GM21367 (cell line): ENCODE data around the gene FOXP1.

Source experiments
- ATAC-seq: cut with Tn5 transposase; IDR thresholded peaks from one replicate; pipeline ENCODE4 v1.9.1; 2021; ENCODE audit not compliant: unreplicated experiment

FOXP1 gene

DNA sequence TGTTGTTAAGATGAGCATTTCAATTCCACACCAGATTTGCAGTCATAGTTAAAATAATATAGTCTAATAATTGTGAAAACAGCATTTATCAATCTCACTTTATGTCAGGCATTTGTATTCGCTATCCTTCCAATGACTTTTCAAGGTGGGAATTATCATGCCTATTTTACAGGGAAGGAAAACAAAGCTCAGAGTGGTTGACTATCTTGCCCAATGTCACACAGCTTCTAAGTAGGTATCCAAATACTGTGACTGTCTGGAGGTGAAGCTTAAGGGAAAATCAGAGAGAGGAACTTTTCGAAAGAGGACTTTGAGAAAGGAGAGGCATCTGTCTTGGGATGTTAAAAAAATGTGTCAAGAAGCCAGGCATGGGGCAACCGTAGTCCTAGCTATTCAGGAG is 443.1 kb downstream of the FOXP1 start:
- ATAC-seq, result no peak

DNA sequence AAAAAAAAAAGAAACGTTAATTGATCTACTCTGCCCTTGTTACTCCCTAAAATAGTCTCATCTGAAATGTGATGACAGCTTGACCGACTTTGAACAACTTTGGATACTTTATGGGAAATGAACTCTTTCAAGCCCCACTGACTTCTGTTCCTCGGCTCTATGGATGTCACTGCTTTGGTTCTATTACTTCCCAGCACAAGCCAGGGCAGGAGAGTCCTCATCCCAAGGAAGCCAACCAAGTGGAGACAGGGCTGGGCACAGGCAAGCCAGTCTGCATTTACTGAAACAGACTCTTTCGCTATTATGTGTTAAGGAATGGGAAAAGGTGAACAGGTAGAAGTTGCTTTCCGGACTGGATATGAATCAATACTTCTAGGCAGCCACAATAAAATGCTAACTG is 444.0 kb downstream of the FOXP1 start:
- no peak for ATAC-seq

DNA sequence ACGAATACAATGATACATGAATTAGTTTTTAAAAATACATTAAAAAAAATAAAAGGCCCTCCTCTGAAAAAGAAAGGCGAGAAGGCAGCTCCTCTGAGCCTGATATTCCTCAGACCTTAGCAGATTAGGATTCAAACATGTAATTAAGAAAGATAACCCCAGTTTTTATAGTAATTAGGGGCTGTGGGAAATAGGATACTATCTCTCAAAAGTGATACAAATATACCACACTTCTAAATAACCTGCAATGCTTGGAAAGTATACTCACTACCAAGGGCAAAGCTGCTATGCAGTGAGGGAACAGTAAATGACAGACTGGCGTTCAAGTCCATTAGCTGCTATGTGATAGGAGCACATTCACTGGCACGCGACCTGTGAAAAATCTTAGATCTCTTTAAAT is 445.1 kb downstream of the FOXP1 start:
- no peak for ATAC-seq

DNA sequence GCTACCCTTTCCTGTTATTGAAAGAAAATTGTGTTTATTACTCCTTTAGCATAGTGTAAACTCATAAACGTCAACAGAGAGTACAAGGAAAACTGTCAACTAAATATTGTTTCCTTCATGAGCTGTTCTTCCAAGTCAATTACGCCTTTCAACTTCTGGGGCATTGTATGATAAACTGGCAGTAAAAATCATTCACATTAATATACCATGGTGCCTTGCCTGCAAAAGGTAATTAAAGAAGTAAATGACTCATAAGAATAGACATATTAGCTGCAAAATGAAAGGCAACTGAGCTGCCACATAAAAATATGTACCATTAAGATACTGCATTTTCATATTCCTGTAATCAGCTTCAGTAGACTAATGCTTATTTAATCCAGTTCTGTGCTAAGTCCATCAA is 447.3 kb downstream of the FOXP1 start:
- no peak for ATAC-seq

DNA sequence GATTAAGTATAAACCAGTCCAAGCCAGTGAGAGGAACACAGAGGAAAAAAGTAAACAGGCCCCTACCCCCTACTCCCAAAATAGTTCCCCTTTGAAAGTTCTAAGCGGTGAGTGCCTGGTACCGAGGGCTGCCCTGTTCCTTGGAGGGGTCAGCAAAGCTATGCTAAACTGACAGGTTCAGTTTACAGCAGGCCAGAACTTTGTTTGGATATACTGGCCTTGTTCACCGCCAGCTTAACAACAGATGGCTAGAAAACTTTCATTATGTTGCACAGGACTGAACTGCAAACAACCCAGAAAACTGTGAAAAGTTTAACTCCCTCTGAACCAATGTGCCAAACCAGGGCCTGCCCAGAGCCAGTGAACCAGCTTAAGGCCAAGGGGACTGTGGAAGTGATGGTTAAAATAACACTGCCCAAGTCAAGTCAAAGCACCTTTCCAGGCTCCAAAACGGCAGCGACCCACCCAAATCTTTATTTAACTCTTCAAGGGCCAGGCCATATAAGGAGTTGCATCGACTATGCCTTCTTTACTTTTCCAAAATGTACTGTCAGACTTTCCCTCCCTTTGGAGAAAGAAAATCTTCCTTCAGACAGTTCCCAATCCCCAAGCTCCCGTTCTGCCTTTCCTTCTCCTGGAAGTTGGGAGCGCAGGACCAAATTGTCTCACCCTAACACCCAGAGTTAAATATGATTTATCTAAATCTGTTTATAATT is 448.0 kb downstream of the FOXP1 start:
- ATAC-seq, result no peak

DNA sequence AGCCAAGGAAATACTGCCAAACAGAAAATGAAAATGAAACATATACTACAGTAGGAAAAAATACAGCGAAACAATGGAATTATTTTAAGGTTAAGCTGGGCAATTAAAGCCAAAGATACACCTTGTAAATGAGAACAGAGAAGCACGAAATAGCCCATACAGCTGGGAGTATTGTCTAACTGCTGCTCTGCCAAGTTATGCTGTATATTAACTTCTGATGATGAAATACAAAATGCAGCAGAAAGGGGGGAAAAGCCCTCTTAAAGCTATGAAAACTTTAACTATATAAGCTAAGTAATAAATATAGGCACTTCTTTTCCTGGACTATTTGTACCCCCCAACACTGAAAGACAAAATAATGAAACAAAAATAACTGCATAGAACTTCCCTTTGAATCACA is 449.0 kb downstream of the FOXP1 start:
- ATAC-seq, result no peak

DNA sequence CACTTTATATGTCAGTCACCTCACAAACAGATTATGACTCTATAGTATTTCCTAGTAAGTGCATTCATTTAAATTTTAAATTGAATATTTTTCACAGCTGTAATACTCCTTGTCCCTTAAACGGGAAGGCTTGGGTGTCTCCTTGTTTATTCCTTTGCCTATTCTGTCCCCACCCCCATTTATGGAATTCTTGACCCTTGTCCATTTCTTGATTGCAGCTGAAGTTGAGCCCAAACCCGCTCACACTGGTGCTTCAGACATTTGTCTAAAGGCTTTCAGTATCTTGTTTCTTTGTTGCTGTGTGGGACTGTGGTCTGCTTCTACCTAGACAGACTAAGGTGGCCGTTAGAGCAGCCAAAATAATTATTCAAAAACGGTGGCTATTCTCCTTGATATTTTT is 449.7 kb downstream of the FOXP1 start:
- no peak for ATAC-seq

DNA sequence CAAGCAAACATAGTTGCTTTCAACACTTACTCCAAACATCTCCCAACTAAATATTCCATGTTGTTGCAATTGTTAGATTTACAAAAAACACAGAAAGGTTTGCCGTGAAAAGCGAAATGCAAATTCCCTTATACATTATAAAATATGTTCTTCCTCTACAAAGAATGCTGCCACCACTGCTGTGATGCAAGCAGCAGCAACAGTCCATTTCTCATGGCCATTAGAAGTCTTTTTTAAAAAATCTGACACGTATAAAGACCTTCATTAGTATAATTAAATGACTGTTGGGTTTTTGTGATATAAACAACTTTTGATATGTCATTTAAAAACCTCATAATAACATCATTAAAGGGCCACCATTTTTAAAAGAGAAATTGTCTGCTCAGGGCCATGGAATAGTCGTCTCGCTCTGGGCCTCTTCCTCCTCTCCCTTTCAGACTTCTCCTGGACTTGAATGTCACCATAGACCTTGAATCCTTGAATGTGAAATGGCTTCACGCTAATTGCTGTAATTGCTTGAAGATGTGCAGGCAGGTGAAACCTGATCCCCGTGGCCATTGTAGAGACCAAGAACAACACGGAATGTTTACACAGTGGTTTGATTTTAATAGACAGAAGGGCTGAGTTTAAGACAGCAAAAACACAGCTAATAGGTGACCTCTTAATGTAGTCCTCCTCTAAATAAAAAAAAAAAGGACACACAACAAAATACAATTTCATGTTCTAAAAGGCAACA is 450.4 kb downstream of the FOXP1 start:
- no peak for ATAC-seq

DNA sequence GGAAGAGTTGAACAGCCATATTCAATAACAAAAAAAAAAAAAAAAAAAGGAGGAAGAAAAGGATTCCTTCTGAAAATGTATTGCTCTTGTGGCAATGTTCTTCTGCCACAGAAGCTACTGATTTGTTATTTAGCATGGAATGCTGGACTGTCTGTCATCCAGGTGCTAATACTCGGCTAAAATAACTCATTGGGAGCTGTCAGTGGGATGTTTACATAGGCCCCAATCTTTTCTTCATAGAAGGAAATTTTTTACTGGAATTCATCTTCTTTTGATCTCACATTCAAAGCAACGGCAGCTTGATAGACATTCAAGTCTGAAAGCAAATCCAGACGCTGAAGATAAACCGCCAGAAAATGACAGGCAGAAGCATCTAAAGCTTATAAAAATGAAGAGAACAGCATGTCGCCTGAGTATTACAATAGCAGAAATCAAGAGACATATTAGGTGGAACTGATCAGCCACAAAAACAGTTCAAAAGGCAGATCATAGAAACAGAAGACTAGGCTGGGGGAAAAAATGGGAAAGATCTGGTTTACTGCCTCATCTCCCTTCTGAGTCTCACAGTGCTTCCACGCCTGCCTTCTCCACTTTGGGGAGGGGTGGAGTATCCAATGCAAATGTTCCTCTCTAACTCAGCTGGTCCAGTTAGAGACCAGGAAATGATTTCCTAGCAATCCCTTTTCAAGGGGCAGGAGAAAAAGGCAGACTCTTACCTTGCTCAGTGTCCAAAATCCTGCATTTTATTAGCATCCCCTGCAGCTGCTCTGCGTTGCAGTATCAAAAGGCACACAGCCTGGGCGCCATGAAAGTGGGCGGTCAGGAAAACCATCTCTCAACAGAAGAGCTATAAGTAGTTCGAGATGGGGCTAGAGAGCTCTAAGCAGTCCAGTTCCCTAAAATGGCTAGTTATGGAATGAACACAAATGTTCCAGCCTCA is 451.9 kb downstream of the FOXP1 start:
- no peak for ATAC-seq

DNA sequence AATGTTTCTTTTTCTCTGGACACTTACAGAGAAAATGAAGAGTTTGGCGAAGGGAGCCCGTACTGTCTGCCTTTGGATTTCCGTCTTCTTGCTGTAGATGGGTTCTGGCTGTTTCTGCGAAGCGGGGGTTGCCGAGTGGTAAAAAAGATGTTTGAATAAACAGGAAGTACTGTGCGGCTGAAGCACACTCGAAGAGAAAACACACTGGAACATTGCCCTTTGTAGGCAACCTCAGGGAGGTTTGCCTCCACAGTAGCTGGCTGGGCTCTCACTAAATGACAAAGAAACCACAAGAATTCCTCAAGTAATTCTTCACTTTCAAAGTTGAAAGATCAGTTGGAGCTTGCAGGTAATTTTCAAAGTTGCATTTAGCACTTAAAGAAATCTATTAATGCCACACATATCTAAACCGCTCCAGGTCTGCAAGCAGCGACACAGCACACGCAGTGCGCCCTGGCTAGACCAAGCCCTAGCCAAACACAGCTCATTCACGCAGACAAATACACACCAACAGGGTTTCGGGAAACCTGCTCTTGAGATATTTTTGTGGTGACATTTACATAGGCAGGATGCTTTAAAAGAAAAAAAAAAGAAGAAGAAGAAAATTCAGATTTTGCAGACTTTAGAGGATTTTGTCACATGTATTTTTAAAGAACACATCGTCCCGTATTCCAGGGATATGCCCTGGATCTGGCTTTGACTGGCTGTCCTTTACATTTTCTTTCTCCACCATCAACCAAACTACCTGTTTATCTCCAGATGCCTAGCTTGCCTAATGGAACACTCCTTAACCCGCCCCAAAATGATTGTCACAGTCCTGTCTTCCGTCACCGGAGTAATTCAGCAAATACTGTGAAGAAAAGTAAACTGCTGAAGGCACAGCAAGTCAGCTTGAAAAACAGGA is 452.8 kb downstream of the FOXP1 start:
- ATAC-seq, result peak; percentile 90

DNA sequence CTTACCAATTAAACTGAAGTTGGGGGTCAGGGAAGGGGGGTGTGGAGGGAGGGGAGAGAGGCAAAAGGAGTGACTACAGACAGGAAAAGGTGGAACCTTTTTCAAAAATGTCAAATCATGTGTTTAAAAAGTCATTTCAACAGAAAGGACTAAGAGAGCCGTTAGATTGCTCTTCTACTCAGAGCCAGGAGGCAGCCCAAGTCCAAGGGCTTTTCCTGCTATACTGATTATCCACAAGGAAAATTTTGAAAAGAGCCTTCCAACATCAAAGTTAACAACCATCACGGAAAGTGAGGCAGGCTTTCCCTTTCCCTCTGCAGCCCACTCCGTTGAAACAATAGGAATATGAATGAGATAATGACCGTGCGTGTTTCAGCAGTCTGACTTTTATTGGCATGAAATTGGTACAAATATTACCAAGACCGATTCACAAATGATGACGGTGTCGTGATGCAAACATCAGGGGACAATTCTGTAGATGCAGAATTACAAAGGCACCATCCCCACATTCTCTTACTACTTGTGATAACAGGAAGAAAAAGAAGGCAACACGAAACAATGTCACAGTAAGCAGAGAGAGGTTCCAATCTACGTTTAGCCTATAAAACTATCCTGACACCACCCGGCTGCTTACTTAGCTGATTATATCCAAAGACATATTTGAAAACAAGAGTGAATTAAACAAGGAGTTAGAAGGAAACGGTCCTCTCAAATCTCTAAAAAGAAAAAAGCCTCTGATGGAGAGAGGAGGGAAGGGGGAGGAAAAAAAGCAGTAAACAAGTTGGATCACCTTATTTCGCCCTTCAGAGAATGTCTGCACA is 453.7 kb downstream of the FOXP1 start:
- ATAC-seq, result no peak

DNA sequence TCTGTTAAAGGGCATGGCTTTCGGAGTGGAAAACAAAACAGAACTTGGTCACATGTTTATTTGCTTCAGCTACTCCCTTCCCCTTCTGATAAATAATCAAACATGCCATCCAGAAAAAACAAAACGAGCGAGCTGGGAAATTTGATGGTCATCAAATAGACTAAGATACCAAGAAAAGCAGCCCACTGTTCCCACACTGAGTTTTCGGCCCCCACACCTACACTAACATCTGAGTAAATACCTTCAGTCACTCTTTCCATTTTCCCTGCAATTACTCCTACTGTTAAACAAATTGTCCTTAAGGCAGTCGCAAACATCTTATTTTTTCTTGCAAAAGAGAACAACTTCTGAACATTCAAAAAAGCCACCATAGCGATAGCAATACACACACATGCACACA is 454.6 kb downstream of the FOXP1 start:
- no peak for ATAC-seq

DNA sequence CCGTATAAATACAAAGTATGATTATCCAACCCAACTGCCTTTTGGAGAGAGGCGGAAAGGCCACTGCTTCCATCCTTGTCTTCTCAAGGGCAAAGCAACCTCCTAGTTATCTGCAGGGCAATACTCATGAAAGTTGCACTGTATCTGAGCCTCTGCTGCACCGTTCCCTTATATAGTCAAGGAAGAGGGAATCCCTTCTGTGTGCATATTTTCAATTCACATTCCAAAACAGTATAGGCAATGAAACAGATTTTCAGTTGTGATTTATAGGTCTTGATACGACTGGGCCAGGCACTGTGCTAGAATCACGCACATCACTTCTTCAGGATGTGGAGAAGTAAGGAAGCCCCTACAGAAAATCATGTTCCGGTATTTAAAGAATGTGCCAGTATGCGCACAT is 455.7 kb downstream of the FOXP1 start:
- no peak for ATAC-seq

DNA sequence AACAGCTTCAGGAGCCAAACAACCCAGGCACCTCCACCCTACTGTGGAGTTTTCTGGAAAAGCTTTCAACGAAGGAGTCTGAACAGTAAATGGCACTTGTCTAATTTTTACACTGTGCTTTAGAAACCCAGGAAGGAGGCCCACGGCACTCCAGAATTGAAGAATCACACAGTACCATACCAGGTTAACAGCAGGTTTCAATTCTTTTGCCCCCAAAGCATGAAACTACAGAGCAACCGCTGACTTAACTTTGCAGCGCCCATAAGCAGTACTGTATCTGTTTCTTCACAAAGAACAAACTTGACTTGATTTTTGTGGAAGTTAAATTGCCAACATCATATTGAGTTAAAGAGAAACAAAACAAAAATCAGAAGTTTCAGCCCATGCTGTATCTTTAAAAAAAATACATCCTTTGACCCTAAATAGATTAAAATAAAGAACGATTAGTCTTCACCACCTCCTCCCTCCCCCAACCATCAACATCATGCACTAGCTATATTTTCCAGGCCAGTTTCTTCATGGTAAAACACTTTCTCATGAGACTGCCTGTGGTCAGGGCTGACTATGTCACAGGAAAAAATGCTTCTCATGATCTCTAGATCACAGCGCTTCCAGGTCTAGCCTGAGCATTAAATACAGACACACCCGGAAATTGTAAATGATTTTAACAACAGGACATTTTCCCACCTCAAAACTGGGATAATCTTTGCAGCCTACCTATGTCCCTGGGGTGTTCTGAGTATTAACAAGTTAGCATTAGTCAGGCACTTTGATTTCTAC is 456.3 kb downstream of the FOXP1 start:
- no peak for ATAC-seq

DNA sequence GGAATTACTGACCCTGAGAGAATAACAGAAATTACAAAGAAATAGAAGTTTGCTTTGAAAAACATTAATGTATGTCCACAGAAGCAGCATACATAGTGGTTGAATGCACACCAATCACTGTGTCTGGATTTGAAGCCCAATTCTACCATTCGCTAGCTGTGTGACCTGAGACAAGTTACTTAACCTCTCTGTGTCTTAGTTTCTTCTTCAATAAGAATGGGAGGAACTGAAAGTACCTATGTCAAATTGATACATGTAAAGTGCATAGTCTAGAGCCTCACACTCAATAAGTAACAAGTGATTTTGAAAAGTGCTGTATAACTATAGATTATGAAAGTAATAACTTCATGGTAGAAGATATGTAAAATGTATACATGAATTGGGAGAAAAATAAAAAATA is 457.8 kb downstream of the FOXP1 start:
- ATAC-seq, result no peak

DNA sequence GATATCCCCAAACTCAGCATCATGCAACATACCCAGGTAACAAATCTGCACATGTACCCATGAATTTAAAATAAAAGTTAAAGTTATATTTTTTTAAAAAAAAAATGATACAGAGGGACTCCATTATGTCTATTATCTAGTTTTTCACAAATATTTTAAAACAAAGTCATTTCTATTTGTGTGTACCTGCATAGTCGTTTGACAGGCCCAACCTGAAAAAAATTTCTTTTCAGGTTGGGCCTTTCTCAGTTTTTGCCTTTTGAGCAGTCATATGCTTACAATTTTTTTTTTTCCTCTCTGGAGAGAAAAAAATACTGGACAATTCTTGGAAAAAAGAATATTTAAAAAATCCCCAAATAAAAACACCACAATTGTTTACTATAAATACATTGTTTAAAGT is 459.5 kb downstream of the FOXP1 start:
- no peak for ATAC-seq

DNA sequence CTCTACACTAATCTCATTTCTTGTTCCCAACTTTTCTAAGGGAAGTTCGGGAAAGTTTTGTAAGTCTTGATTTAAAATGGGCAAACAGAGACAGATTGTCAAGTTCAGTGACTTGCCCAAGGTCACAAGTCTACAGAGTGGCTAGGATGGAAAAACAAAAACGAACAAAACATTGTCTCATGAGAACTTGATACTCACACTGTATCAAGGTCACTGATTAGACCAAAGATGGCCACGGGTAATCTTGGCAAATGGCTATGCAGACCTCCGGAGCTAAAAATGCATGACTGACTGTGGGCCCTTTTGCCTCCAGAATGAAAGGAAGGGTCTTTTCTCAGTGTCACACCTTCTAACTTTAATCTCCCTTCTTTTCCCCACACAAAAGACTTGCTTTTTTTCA is 460.9 kb downstream of the FOXP1 start:
- ATAC-seq, result no peak

DNA sequence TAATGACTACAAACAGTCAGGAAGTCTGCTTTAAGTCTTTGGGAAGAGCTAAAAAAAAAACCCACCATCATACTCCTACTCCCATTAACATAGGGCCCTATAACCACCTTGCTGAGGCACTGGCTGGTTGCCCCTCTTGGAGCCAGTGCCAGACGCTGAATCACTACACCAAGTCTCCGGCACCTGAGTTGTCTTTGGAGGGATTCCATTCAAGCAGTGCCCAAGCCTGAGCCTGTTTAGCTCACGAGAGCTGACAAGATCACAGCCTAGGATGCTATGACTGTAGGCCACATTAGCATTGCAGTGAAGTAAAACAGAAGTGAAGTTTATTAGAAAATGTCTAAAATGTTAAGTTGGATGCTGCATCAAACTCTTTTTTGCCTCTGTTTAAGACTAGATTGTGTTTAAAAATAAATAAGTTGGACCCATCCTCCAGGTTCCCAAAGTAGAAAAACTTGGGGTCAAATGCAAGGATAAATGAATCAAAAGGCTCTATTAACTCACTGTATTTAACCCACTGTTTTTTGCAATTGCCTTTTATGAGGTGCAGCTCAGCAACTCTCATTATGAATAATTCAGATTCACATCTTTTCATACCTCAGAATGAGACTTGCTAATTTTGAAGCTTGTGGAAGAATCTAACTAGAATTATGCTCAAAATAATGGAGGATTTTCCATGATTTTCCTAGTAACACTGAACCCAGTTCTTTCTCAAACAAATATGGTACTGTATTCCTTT is 461.9 kb downstream of the FOXP1 start:
- no peak for ATAC-seq
